ENCODE results near the gene SVBP.

DNA sequence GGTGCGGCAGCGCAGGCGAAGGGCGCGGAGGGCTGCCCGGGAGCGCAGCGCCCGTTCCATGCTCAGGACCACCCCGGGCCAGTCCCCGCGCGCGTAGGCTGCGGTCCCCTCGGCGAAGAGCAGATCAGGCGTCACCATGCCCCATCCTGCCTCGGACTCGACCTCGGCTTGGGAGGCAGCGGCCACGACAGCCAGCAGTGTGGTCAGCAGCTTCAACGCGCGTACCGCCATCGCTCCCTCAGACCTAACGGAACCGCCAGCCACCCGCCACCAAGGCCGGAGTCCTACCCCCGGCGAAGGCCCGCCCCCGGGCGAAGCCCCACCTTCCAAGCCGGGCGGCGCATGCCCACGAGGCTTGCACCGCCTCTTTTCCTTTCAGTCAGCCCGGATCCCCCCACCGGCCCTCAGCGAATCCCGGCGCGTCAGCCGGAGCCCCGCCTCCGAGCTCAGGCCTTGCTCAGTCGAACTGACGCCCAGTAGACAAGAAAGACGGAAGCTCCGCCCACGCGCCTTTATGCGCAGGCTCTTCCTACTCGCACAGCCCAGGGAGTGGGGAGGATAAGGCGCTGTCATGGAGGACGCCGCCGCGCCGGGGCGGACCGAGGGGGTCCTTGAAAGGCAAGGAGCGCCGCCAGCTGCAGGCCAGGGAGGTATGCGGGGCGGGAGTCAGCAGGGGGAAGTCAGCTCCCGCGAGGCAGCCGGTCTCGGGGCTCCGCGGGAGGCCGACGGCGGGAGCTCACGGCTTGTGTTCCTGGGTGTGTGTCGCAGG is 50.3 kb downstream of the SVBP start, which contains the start of the genes C1orf50 and P3H1:
- TF ChIP-seq, protein P1, sequence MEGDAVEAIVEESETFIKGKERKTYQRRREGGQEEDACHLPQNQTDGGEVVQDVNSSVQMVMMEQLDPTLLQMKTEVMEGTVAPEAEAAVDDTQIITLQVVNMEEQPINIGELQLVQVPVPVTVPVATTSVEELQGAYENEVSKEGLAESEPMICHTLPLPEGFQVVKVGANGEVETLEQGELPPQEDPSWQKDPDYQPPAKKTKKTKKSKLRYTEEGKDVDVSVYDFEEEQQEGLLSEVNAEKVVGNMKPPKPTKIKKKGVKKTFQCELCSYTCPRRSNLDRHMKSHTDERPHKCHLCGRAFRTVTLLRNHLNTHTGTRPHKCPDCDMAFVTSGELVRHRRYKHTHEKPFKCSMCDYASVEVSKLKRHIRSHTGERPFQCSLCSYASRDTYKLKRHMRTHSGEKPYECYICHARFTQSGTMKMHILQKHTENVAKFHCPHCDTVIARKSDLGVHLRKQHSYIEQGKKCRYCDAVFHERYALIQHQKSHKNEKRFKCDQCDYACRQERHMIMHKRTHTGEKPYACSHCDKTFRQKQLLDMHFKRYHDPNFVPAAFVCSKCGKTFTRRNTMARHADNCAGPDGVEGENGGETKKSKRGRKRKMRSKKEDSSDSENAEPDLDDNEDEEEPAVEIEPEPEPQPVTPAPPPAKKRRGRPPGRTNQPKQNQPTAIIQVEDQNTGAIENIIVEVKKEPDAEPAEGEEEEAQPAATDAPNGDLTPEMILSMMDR (IDR thresholded peaks at IDR 0.05; ENCODE audit: insufficient read depth, low read length, poor library complexity, severe bottlenecking), result no peak
- no peak for TF ChIP-seq EZH2phosphoT487 (conservative IDR thresholded peaks at IDR 0.05; ENCODE audit: low read length)

Data from SU-DHL-6 (cell line).